ENCODE results near the gene CEBPG.

The CEBPG gene

DNA sequence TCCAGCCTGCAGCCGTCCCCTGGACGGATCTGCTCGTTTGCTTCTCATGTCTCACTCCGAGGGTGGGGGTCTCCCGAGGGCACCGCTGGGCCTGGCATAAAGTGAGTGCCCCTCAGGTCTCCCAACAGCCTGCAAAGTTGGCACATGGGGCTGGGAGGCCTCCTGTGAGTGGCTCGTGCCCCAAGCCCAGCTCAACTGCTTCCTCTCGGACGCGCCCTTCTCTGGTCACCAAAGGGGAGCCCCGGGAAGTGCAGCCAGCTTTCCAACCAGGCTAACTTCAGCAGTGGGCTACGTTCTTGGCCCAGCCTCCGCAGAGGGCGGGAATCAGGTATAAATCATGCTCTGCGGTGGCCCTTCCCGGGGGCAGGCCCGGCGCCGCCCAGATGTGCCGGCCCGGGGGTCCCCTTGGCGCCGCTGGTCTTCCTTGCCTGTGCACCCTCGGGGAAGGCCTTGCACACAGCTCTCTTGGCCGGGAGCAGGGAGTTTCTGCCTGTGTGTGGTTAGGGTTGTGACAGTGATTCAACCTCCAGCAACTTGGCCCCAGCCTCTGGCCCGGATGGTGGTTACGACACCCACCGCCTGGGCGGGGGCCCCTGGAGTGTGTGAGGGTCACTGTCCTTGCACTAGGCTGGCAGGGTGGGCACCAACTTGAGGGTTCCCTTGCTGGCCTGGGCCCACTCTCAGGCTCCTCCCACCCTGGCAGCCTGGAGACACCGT lies 20.7 kb downstream of the CEBPG start:
- DNase-seq: peak; percentile 26

DNA sequence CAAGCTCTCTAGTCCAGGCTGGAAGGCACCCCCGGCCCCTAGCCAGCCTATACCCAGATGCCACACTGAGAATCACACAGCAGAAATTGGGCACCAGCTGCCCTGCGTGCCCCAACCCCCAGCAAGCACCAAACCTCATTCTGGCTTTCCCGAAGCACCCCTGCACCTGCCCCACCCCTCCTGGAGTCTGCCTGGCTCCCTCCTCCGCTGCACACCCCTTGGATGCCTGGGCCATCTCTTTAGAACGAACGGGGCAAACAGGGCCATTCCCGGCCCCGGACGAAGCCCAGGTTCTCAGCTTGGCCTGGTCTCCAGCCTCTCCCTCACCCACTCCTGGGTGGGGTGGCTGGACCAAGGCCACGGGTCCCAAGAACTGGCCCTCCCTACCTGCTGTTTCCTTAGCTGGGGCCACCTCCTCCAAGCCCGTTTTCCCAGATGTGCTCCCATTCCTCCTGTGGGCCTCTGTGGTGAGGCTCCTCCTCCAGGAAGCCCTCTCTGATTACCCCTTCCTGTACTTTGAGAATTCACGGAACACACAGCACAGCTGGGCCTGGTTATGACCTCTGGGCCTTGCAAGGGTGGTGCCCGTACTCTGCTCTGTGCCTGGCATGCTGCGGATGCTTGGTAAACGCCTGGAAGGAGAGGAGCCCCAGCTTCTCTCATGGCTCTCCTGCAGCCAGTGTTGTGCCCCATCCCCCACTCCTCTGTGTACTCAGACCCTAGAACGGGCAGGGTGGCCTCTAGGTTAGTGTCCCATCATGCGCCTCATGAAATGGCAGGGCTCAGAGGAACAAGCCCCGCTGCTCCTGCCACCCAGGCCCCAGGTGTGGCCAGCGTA lies 21.4 kb downstream of the CEBPG start:
- DNase-seq: no peak

- no peak for DNase-seq
Measured at GRCh38 chr19:33395561-33396550, 22.3 kb downstream of the CEBPG start.

GRCh38 chr19:33396701-33397535 lies 23.4 kb downstream of the CEBPG start:
- no peak for DNase-seq

DNA sequence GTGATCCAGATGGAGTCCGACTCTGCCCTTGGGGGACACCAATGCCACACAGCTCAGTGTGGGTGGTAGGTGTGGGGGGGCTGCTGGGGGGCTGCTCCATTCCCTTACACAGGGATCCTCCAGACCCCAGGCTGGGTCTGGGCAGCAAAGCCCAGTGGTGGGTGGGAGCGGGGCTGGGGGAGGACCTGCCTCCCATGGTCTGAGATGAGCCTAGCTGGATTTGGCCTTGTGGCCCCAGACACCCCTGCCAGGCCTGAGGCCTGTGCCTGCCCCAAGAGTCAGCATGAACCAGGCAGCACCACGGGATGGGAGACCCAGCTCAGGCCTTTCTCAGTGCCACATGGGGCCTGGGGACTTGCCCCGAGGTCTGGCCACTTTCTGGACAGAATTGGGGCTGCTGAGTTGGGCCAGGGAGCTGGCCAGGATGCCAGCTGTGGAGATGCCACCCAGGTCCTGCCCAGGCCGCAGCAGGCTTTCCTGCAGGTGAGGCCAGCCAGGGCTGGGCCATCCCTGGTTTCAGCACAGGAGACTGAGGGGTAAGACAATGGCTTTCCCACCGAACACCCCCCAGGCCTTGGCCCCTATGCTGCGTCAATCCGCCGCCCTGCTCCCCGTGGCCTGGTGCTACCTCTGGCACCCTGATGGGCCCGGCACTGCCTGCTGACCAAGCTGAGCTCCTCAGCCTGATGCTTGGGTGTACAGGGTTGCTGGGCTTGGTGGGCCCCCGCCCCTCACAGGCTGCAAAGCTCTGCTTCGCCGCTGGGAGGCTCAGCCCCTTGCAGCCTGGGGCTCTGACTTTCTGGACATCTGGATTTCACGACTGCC lies 24.2 kb downstream of the CEBPG start:
- DNase-seq: no peak

DNA sequence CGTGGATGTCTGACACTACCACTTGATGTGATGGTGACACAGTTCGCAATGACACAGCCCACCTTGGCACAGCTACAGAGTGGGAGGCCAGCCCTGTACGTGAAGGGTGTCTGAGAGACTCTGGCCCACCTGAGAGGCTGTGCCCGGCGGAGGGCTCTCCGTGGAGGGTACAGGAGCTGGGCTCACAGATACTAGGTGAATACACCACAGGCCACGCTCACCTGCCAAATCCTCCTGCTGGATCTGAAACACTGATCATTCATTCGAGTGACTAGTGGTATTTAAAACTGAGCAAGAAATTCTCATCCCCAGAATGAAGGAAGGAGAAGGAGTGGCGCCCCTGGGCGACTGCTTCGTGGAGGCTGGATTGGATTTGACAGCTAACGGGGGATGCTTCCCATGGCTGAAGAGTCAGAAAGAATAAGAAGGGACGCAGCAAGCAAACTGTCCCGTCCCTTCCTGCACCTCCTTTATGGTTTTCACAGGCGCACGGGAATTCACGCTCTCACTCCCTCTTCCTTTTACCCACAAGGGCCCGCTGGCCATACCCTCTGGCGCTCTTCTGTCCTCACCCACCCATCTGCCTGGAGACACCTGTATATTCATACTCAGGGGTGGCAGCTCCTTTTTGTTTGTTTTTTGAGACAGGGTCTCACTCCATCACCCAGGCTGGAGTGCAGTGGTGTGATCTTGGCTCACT lies 25.0 kb downstream of the CEBPG start:
- DNase-seq: no peak

DNA sequence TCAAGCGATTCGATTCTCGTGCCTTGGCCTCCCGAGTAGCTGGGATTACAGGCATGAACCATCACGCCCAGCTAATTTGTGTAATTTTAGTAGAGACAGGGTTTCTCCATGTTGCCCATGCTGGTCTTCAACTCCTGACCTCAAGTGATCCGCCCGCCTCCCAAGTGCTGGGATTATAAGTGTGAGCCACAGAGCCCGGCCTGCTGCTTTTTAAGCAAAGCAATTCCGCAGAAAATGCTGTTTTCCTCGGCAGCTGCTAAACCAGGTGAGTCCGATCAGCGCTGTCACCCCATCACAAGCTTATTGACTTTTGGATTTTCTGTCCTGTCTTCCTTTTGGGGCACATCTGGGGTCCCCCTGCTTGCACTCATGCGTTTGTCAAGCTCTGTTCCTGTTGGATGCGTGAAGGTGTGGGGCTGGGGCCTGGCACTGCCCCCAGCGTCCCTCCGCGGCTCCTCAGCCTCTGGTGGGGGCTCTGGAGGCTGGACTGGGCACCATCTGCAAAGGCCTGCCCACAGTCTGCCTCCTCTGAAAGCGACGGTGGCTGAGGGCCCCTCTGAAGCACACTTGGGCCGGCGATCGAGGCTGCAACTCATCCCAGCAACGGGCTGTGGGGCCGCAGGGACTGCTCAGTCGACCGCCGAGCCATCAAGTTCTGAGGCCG lies 25.7 kb downstream of the CEBPG start:
- DNase-seq: no peak

DNA sequence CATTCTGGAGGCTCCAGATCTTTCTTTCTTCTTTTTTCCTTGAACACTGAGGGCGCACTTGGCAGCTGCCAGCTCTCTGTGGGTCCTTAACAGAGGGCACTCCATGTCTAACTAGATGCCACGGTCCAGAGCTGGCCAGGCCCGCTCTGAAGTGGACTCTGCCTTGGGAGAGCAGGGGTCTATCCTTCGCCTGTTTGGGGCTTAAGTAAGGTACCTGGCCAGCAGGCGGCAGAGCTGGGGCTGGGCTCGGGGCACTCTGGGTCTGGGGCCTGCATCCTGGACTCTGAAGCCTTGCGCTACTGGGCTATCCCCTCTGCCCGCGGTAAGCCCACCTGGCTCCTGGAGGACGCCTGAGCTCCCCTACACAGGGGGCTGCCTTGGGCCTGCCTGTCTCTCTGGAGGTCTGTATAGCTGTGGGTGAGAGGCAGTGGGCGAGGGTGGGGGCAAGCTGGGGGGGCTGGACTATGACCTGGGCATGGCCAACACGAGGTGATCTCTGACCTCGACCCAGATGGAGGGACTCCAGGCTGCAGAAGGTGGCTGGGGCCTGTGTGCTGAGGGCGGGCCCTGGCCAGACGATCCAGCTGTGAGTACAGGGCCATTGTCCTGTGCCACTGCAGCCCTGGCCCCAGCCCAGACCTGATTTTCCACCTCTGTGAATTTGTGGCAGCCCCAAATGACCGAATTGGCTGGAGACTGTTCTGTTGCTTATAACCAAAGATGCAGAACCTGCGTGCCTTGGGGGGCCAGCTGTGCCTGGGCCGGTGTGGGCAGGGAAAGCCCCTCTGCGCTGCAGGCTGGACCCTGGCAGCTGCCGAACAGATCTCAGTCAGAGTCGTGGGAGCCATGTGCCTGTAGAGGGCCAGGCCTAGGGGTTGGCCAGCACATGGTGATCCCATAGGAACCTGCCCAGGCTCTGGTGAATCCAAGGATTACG lies 26.5 kb downstream of the CEBPG start:
- DNase-seq: no peak

- no peak for DNase-seq
Measured at GRCh38 chr19:33400856-33401682, 27.6 kb downstream of the CEBPG start.

DNA sequence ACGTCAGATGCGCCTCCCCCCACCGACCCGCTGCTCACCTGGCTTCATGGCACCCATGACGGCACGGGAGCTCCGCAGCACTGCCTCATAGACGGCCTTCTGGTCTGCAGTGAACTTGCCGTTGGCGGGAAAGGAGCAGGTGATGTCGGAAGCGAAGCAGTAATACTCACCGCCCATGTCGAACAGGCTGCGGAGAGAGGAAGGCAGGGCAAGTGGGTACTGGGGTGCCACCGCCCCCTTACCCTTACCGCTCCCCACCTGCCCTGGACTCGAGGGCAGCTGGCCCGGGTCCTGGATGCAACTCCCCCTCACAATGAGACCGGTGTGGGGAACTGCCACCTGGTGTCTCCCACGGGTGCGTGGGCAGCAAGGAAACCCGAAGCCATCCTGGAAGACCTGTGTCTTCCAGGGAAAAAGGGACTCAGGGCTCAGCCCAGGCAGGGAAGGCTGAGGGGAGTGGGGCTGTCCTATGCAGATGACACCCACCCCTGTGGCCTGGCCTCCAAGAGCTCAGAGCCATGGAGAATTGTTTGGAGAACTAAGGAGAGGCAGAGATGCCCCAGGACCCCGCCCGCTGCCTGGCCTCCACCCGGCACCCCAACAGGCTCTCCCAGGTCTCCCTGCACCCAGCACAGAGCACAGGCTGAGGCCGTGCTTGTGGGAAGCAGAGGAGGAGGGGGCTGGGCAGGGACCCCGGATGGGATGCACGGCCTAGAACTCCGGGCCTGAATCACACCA lies 28.3 kb downstream of the CEBPG start:
- no peak for DNase-seq

GRCh38 chr19:33402421-33403220 lies 29.1 kb downstream of the CEBPG start:
- no peak for DNase-seq

GRCh38 chr19:33403221-33403972 lies 29.9 kb downstream of the CEBPG start:
- peak; percentile 21 for DNase-seq

GRCh38 chr19:33403973-33404304 lies 30.4 kb downstream of the CEBPG start:
- no peak for DNase-seq

GRCh38 chr19:33404506-33405253 lies 31.2 kb downstream of the CEBPG start:
- no peak for DNase-seq

DNA sequence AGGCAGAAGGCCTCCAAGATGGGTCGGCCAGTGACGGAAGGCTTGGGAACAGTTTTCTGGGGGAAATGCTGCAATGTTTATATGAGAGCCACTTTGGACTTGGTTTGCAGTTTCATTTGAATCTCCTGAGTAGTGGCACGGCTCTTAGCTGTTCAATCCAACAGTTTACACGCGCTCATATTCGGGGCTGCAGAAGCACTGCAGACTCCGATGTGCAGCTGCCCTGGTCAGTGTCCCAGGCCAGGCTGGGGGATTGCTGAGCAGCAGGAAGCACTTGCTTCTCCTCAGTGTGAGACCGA lies 31.7 kb downstream of the CEBPG start:
- no peak for DNase-seq
